NK-92 treated with Interleukin-12 subunit alpha and Interleukin-12 subunit beta, amount 100 ng/mL, for 24 hours (cell line): ENCODE measurements around the gene NRG2.

Experiments
- DNase-seq: peaks from one replicate; lab custom pipeline; 2025; lab: John Stamatoyannopoulos, UW

NRG2 gene

DNA sequence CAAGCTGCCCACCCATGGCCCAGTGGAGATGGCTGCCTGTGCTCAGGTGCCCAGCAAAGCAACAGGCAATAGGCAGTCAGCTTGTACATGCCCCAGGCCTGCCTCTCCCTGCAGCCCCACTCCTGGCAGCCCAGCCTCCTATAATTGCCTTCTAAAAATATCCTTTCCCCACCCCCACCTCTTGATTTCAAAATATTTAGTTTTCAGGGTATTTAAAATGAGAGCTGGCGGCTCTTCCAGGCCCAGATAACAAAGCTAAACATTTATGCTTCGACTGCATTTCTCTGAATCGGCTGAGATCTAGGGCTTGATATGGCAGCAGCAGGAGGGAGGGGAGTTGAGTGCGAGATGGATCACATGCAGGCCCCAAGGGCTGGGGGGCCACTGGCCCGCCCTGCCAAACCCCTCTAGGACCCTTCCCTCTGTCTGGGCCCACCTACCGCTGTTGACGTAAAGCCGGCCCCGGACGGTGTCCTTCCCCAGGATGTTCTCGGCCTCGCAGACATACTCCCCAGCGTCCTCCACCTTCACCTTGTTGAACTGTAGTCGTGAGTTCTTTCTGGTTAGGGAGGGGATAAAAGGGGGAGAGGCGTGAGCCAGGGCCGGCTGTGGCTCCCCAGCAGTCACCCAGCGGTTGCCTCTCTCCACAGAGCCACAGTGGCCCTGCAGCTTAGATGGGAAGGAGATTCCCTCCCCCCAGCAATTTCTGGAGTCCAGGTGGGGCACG is 162.5 kb downstream of the NRG2 start:
- no peak for DNase-seq

DNA sequence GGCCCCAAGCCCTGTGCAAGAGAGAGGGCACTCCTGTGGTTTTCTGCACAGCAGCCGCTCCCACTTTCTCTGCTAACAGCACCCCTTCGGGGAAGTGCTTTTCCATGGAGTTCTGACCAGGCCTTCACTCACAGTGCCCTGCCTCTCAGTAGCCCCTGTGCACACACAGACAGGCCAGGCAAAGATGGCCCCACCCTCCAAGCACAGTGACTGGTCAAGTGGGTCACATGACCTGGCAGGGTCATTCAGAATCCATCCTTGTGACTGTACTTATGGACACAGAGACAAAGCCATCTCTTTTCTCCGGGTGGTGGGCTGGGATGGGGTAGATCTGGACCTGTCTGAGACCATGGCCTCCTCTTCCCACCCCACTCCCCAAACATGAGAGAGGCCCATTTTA is 165.0 kb downstream of the NRG2 start:
- DNase-seq = no peak

DNA sequence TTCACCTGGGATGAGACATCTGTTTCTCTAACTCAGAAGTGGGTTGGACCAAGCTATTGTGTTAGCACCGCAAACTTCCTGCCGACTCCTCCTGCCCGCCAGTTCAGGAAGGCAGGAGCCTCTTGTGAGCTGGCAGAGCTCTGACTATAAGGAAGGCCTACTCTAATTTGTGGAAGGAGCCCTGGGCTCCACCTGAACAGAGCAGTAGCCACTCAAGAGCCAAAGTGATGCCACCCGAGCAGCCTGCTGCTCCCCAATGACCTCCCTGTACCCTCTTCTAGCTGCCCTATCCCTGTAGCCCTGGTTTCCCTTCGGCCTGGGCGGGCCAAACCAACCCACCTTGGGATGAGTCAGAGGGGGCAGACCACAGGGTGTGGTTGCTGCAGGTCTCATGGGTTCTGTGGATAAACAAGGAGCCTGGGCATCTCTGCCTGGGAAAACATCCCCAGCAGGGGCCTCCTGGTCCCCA is 165.9 kb downstream of the NRG2 start:
- no peak for DNase-seq

DNA sequence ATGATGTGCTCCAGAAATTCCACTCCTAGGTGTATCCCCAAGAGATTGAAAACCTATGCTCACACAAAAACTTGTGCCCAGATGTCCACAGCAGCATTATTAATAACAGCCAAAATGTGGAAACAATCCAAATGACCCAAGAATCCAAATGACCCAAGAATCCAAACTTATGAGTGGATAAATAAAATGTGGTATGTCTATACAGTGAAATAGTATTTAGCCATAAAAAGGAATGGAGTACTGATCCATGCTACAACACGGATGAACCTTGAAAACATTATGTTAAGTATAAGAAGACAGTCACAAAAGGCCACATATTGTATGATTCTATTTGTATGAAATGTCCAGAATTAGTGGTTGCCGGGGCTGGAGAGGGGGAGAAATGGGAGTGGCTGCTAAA is 167.1 kb downstream of the NRG2 start:
- DNase-seq = no peak

DNA sequence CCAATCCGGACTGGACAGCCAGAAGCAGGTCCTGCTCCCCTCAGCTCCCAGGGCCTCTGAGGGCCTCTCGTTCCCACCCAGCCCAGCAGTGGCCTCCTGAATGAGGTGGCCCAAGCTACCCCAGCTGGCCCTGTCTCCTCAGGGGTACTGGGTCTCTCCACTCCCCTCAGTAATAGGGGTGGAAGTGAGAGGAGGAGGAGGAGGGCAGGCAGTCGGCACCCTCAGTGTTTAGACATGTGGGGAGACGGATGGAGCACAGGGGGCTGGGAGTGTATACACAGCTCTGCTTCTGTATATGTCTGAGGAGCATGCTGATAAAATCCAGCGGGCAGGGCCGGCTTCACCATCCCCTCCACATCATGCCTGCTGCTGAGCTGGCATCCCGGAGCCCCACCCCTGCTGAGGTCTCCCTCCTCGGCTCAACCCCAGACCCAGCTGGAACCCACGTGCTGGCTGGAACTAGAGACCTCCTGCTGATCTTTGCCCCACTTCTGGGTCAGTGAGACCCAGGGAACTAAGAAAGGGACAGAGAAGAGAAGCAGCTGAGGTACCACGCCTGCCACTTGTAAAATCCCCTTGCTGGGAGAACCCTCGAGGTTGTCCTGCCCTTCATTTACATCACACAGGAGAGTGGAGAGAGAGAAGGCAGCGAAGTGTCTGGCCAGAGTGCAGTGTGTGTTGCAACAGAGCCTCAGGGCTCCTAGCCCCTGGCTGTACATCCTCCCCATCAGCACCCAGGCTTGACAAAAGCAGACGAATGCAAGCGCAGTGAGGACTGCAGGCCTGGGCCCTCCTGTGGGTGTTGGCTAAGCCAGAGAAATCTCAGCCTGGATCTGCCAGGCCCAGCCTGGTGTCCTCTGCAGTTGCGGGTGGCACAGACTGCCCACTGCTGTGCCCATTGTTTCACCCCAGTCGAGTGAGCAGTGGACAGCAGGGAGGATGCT is 170.0 kb downstream of the NRG2 start:
- no peak for DNase-seq

DNA sequence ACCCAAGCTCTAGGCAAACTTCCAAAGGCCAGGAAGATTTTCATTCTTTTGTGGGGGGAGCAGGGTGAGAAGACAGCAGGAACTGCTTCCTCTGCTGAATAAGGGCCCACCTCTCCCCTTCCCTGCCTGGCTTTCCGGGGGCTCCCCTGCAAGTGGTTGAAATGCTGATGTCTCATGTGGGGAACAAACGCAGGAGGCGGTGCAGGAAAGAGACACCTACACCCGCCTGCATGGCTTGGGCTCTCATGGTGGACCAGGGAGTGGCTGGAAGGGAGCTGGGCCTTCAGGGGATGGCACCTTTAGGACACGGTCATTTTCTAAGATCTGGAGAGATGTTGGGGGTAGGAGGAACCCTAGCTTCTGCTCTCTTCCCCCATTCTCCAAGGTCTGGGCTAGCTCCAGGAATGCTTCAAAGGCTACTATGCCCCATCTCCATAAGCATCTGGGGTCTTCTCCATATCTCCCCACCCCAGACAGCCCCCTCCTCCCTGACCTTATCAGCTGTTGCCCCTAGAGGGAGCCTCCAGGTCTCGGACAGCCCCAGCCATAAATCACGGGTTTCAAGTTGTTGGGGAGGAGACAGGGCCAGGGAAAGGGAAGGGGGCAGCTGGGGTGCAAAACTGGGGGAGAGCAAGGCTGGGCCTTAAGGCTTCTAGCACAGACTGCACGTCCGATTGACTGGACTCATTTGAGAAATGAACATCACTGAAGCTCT is 170.9 kb downstream of the NRG2 start:
- DNase-seq = no peak

DNA sequence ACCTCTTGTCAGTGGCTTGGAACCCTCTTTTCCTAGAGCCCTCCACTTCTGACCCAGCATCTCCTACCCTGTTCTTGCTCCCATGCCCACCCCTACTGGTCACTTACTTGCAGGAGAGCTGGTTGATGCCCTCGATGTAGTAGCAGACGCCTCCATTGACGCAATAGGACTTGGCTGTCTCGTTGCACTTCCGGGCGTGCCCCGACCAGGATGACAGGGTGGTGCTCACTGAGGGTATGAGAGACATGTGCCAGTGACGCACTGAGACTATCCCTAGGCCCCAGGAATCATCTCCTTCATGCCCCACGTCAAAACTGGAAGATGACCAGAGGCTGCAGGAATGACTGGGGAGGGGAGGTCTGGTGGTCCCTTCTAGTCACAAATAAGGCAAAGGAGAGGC is 171.5 kb downstream of the NRG2 start:
- no peak for DNase-seq

DNA sequence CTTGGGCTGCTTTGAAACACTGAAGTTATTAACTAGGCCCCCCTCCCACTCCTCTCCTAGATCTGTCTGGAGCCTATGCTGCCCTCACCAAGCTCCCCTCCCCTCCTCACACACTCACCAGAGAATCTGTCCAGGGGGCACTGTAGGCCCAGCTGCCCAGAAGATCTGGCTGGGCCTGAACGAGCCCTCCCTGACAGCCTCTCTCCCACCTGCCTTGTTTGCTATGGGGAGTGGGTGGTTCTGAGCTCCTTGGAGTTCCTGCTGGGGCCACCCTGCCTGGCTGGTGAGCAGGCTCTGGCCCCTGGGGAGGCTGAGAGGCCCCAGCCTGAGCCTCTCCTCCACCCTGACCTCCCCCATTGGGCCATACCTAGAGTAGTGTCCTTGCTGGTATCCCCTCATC is 172.4 kb downstream of the NRG2 start:
- DNase-seq = no peak

DNA sequence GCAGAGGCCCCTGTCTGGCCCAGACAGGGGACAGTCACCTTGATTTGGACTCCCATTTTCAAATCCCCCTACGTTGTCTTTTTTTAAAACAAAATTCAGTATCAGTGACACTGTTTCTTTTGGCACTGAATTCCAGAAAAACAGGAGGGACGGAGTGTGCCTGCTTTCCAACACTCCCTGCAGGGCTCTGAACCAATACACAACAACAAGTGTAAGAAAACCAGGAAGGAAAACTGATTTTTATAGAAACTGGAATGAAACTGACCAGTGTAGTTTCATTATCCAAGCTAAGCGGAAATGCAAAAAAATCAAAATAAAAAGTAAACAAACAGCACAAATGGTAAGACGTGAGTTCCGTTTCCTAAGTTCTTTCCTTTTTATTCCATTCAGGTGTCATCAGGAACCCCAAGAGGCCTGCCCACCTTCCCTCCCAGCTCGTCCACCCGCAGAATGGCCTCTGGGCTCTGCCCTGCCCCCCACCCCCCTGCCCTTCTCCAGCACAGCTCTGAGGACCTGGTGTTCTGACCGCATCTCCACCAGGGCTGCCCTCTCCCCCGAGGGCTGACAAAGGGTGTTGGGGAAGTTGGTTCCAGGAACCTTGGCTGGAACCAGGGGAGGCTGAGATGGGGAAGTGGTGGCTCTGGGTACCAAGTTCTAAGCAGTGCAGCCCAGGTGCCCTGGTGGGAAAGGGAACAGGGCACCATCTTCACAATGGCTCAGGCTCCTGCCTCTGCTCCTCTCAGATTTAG is 173.9 kb downstream of the NRG2 start:
- DNase-seq = no peak

DNA sequence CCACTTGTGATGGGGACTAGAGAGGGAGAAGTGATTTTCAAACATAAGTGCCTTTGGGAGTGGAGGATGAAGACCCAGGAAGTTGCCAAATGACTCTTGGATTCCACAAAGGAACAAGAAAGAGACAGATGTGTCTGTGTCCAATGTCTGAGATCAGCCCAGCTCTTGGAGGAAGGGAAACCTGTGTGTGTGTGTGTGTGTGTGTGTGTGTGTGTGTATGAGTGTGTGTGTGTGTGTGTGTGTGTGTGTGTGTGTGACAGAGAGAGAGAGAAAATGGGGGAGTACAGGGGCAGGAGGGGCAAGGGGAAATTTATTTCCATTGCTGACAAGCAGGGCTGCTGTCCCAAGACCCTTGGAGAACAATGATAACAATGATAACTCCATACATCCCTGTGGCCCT is 175.5 kb downstream of the NRG2 start:
- no peak for DNase-seq

DNA sequence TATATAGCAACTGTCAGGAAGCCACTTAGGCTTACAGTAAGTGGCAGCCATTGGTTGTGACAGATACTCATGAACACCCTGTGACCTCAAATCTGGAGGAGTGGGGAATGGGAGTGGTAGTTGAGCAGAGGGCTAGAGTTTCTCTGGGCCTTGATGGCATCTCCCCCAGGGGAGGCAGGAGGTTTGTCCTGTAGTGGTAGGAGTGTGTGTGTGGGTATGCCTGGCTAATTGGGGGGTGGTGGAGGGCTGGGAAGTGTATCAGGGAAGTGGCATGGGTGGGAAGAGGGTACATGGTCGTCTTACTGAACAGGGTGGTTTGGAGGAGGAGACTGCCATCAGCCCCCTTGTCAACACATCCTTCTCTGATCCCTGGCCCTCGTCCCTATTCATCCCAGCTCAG is 176.0 kb downstream of the NRG2 start:
- DNase-seq = no peak

DNA sequence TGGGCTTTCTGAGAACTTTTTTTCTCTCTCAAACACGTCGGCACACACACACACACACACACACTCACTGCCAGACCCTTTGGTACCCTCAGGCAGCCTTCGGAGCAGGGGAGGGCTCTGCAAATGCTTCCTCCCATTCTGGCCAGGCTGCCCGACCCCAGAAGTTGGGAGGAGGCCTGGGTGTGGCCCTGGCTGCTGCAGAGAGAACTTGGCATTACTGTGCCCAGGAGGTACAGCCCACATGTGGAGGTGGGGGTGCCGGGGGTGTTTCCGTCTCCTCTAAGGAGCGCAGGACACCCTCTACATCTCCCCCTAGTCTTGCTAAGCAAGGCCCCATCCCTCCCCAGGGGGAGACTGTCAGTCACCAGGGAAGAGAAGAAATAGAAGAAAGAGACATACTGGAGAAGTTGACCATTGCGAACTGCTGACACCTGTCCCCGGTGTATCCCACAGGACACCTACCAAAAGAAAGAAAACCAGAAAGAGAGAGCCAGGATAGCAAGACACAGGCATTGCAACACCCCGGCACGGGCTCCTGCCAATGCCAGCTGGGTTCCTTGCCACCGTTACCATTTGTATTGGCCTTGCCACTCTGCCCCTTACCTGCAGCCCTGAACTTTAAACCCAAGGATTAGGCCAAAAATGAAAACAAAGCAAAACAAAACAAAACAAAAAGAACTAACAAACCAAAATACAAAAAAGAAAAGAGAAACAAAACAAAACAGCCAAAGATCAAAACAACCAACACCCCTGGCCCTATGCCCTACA is 178.2 kb downstream of the NRG2 start:
- DNase-seq = no peak

DNA sequence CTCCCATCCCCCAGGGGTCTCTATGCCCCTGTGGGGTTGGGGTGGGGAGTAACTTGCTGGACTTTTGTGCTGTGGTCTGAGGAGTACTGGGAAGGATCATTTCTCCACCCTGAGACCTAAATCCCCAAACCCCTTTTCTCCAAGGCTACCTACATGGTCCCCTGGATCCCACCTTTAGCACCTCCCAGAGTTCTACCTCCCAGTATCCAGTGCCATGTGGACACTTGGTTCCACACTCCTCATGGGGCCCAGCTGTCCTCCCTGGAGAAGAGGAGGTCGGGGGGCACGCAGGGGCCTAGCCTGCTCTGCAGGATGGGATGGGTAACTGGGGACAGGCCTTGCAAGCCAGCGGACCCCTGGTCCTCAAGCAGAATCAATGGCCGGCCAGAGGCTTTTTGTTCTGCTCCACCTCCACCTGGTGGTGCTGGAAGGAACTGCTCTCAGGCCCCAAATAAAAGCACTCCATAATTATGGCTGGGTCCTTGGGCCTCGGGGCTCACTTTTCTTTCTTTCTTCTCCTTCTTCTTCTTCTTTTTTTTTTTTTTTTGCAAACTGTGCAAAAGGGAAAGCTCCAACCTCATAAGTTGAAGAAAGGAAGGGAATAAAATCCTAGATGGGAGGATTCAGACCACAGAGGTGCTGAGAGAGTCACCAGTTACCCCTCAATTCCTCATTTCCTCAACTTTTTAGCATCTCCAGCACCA is 179.1 kb downstream of the NRG2 start:
- peak; percentile 35 for DNase-seq

DNA sequence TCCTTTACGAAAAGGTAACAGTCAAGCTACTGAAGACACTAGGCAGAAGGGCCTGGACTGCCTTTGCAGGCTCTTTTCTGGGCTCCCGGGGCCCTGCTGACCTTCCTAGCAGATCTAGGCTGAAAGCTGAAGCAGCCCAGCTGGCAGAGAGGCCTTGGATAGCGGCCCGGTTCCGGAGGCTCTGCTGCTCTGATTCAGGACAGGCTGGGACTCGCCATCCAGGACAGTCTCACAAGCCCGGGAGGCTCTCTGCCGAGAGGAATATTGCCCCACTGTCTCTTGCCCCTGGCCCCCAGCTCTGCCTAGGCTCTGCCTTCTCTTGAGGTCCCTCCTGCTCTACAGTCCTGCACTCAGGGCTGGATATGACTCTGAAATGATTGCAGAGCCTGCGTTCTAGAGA is 179.7 kb downstream of the NRG2 start:
- no peak for DNase-seq

DNA sequence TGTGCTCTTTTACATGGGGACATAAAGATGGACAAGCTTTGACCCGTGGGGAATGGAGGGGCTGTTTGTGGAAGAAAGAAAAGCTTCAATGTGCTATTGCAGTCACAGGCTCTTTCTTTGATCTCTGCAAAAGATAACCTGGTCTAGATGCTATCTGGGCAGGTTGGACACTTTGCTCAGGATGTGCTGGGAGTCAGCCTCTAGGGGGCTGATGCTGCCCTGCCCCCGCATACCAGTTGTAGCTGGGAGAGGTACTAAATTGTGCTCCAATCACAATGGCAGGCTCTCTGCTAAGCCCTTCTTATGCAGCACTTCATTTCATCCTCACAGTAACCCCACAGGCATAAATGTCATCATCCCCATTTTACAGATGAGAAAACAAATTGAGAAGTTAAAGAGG is 180.3 kb downstream of the NRG2 start:
- DNase-seq = no peak

DNA sequence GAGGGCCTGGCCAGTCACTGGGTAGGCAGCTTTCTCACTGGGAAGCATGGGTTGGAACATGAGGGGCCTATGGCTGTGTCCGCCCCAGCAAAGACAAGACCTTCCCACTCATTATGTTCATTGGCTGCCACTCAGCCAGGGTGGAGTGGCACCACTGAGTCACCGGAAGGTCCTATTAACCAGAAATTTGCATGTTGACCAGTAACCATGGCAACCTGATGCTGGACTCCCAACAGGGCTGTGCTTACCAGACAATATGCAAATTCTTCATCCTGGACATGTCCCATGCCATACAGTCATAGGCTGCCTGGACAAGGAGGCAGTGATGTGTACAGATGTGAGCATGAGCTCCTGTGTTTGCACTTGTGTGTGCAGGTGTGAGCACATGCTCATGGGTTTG is 180.8 kb downstream of the NRG2 start:
- no peak for DNase-seq

DNA sequence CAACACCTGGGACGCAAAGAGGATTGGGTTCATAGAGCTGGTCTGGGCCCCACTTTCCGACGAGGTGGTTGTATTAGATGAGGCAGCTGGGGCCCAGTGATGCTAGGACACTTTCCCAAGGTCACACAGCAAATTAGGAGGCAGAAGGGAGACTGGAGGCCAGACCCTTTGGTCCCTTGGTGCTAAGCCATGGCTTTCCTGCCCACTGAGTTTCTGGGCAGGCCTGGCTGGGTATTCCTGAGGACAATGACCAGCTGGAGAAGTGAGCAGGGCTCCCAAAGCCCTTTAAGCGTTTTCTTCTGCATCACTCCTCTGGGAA is 181.3 kb downstream of the NRG2 start:
- DNase-seq = no peak

DNA sequence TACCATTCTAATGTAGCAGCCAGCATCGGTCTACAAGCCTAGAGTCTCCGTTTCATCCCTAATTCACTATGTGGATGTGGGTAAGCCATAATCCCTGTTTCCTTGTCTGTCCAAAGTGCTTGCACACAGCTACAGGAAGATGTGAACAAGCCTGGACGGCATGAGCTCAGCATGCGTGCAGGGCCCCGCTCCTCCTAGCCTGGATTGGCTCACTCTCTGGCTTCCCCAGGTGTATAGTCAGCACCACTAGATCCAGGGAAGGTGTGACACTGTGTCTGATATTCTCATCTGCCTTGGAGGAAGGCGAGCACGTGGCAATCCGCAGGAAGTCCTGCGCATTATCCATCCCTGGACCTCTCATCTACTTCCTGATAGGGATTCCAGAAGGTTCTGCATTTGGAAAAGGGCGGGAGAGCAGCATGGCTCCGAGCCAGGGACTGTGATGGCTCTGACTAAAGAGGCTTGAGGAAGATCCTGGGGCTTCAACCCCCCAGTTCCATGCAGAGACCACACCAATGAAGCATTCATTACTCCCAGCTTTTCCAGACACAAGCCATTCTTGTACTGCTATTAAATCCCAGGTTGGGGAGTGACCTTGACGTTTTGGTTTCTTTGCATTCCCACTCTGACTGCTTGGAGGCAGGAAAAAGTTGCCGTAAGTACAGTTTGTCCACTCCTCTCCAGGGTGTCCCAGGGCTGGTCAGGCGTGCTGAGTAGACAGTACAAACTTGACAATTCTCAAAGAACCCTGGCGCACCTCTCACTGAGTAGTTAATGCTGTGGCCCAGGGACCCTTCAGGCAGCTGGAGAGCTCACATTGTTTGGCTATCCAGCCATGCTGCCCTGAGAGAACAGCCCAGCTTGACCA is 181.8 kb downstream of the NRG2 start:
- DNase-seq = no peak

DNA sequence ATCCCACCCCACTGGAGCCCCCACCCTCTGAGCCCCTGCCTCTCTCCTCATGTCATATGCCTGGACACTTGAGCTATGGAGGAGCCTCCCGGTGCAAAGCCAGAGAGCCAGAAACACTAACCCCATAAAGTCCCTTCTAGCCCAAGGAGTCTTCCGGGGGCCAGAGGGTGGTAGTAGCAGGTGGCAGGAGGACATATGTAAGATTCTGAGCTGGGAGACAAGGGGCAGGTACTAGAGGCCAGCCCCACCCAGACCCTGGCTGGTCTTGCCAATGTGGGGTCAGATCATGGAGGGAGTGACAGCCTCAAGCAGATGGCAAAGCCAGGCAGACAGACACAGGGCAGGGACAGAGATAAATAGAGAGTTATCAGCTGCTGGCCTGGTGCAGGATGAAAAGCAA is 184.1 kb downstream of the NRG2 start:
- DNase-seq = no peak

DNA sequence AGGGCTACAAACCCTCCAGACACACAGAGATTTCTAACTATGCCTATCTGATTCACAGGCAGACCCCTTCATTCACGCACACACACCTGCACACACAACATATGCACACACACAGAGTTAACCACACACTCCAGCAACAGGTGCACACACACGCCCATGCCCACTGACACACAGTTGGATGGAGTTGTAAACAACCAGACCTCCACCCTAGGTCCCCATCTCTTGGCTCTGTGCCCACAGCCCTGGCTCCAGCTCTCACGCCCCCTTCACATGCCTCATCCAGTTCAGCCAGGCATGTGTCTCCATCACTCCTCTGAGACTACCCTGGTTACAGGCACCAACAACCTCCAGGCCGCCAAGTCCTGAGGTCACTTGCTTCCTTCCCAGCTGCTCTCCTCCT is 186.4 kb downstream of the NRG2 start:
- no peak for DNase-seq
